Suppressor macrophage (primary cell): Measurements from ENCODE around the gene ATRN.

ENCODE experiments used
- DNase-seq, 4 experiments: peaks; one replicate each; pipeline ENCODE4 v3.0.0-alpha.2; 2020 to 2022

Gene ATRN

GRCh38 chr20:3698591-3699001 lies 227.8 kb downstream of the ATRN start:
- DNase-seq, result no peak

- DNase-seq, result no peak
Measured at GRCh38 chr20:3699037-3699436, 228.2 kb downstream of the ATRN start.
